ACC112 (cell line): ENCODE measurements around the gene GGTLC1.

Experiments
- H2AFZ ChIP-seq: fragments of 200-600 bp; sonication (generic); one replicate; pipeline ENCODE4 v1.6.0; 2017; ENCODE audit warnings: antibody characterized with exemption, low read length; ENCODE audit not compliant: unreplicated experiment
- H3K27ac ChIP-seq: fragments of 200-600 bp; sonication (generic); 2 replicates; pipeline ENCODE4 v1.5.1; 2014; ENCODE audit warnings: low read depth, mild to moderate bottlenecking, antibody characterized with exemption, low read length, moderate library complexity
- H3K27me3 ChIP-seq: fragments of 200-600 bp; sonication (generic); 2 replicates; pipeline ENCODE4 v1.6.1; 2014; ENCODE audit warnings: mild to moderate bottlenecking, antibody characterized with exemption, low read length, moderate library complexity, mixed read lengths; ENCODE audit not compliant: insufficient read depth
- H3K36me3 ChIP-seq: fragments of 200-600 bp; sonication (generic); 2 replicates; pipeline ENCODE4 v1.6.1; 2016; ENCODE audit warnings: mild to moderate bottlenecking, antibody characterized with exemption, low read length, moderate library complexity, mixed read lengths; ENCODE audit not compliant: insufficient read depth
- H3K4me1 ChIP-seq: fragments of 200-600 bp; sonication (generic); one replicate; pipeline ENCODE4 v1.6.1; 2016; ENCODE audit warnings: low read length, mixed read lengths; ENCODE audit not compliant: insufficient read depth, unreplicated experiment, control insufficient read depth
- H3K4me3 ChIP-seq: fragments of 200-600 bp; sonication (generic); 2 replicates; pipeline ENCODE4 v1.5.1; 2014; ENCODE audit warnings: mild to moderate bottlenecking, low read depth, low read length
- H3K79me2 ChIP-seq: fragments of 200-600 bp; sonication (generic); one replicate; pipeline ENCODE4 v1.6.0; 2016; ENCODE audit warnings: low read length; ENCODE audit not compliant: control insufficient read depth, unreplicated experiment, insufficient read depth

Gene GGTLC1

GRCh38 chr20:23963941-23964340 lies 24.6 kb downstream of the GGTLC1 start:
- no peaks in the 10 kb centered on the region for H3K4me1 ChIP-seq
- H3K27me3 ChIP-seq = peaks cover 6% of the 10 kb centered on the region
- H3K36me3 ChIP-seq = no peaks in the 10 kb centered on the region
- H3K27ac ChIP-seq = no peak overlapping the region
- H3K4me3 ChIP-seq = no peak overlapping the region
- no peaks in the 10 kb centered on the region for H3K79me2 ChIP-seq
- no peak overlapping the region for H2AFZ ChIP-seq

GRCh38 chr20:23962272-23962671 lies 26.3 kb downstream of the GGTLC1 start:
- no peak overlapping the region for H2AFZ ChIP-seq
- H3K27ac ChIP-seq = no peak overlapping the region

GRCh38 chr20:23959054-23959453 lies 29.5 kb downstream of the GGTLC1 start:
- H3K27me3 ChIP-seq = peaks cover 15% of the 10 kb centered on the region
- H3K36me3 ChIP-seq = no peaks in the 10 kb centered on the region
- H2AFZ ChIP-seq = no peak overlapping the region
- H3K4me1 ChIP-seq = no peaks in the 10 kb centered on the region
- H3K4me3 ChIP-seq = no peak overlapping the region
- no peak overlapping the region for H3K27ac ChIP-seq
- H3K79me2 ChIP-seq = no peaks in the 10 kb centered on the region

More at GRCh38 chr20:23962272-23962671, 26.3 kb downstream of the GGTLC1 start:
- Histone ChIP-seq H3K27me3 (peaks cover 15% of the 10 kb centered on the region), H3K4me3 (no peak overlapping the region), H3K4me1 (no peaks in the 10 kb centered on the region), H3K36me3 (no peaks in the 10 kb centered on the region), H3K79me2 (no peaks in the 10 kb centered on the region)

- Histone ChIP-seq H2AFZ (no peak overlapping the region), H3K4me3 (no peak overlapping the region), H3K79me2 (no peaks in the 10 kb centered on the region), H3K27ac (no peak overlapping the region), H3K36me3 (no peaks in the 10 kb centered on the region), H3K27me3 (peaks cover 21% of the 10 kb centered on the region), H3K4me1 (no peaks in the 10 kb centered on the region)
Measured at GRCh38 chr20:23955896-23956295, 32.7 kb downstream of the GGTLC1 start.

GRCh38 chr20:23954008-23954745 lies 34.4 kb downstream of the GGTLC1 start:
- H3K36me3 ChIP-seq = no peaks in the 10 kb centered on the region
- H3K4me3 ChIP-seq = no peak overlapping the region
- H3K27ac ChIP-seq = no peak overlapping the region
- no peak overlapping the region for H2AFZ ChIP-seq
- no peaks in the 10 kb centered on the region for H3K79me2 ChIP-seq
- no peaks in the 10 kb centered on the region for H3K4me1 ChIP-seq
- H3K27me3 ChIP-seq = peaks cover 25% of the 10 kb centered on the region

GRCh38 chr20:23946206-23946605 lies 42.4 kb downstream of the GGTLC1 start:
- H3K27me3 ChIP-seq = peaks cover 21% of the 10 kb centered on the region
- H3K27ac ChIP-seq = no peak overlapping the region
- no peaks in the 10 kb centered on the region for H3K4me1 ChIP-seq
- no peak overlapping the region for H2AFZ ChIP-seq
- no peaks in the 10 kb centered on the region for H3K36me3 ChIP-seq
- no peaks in the 10 kb centered on the region for H3K79me2 ChIP-seq
- H3K4me3 ChIP-seq = no peak overlapping the region

GRCh38 chr20:23943304-23943703 lies 45.3 kb downstream of the GGTLC1 start:
- Histone ChIP-seq H3K4me1 (no peaks in the 10 kb centered on the region), H3K27me3 (peaks cover 11% of the 10 kb centered on the region), H3K4me3 (no peak overlapping the region), H3K79me2 (no peaks in the 10 kb centered on the region), H2AFZ (no peak overlapping the region), H3K27ac (no peak overlapping the region), H3K36me3 (no peaks in the 10 kb centered on the region)

- no peak overlapping the region for H3K27ac ChIP-seq
- no peak overlapping the region for H3K4me3 ChIP-seq
- no peaks in the 10 kb centered on the region for H3K4me1 ChIP-seq
- H2AFZ ChIP-seq = no peak overlapping the region
- peaks cover 16% of the 10 kb centered on the region for H3K27me3 ChIP-seq
- no peaks in the 10 kb centered on the region for H3K79me2 ChIP-seq
- H3K36me3 ChIP-seq = no peaks in the 10 kb centered on the region
Measured at GRCh38 chr20:23939641-23940040, 48.9 kb downstream of the GGTLC1 start.

GRCh38 chr20:23939063-23939462 lies 49.5 kb downstream of the GGTLC1 start:
- Histone ChIP-seq H3K27ac (no peak overlapping the region), H2AFZ (no peak overlapping the region), H3K4me3 (no peak overlapping the region), H3K36me3 (no peaks in the 10 kb centered on the region), H3K4me1 (no peaks in the 10 kb centered on the region), H3K27me3 (peaks cover 13% of the 10 kb centered on the region), H3K79me2 (no peaks in the 10 kb centered on the region)

GRCh38 chr20:23938118-23938438 lies 50.5 kb downstream of the GGTLC1 start:
- H3K79me2 ChIP-seq = no peaks in the 10 kb centered on the region
- H2AFZ ChIP-seq = no peak overlapping the region
- peaks cover 13% of the 10 kb centered on the region for H3K27me3 ChIP-seq
- no peaks in the 10 kb centered on the region for H3K36me3 ChIP-seq
- no peak overlapping the region for H3K27ac ChIP-seq
- no peak overlapping the region for H3K4me3 ChIP-seq
- H3K4me1 ChIP-seq = no peaks in the 10 kb centered on the region

GRCh38 chr20:23937303-23938117 lies 51.1 kb downstream of the GGTLC1 start:
- Histone ChIP-seq H3K4me3 (no peak overlapping the region), H3K36me3 (no peaks in the 10 kb centered on the region), H3K79me2 (no peaks in the 10 kb centered on the region), H2AFZ (no peak overlapping the region), H3K27ac (no peak overlapping the region), H3K4me1 (no peaks in the 10 kb centered on the region), H3K27me3 (peaks cover 13% of the 10 kb centered on the region)
